GM18861 (cell line): ENCODE results near the gene VTI1A.

Experiments used
- ATAC-seq: cut with Tn5 transposase; IDR thresholded peaks from one replicate; pipeline ENCODE4 v1.9.1; 2021; ENCODE audit not compliant: unreplicated experiment

The VTI1A gene

DNA sequence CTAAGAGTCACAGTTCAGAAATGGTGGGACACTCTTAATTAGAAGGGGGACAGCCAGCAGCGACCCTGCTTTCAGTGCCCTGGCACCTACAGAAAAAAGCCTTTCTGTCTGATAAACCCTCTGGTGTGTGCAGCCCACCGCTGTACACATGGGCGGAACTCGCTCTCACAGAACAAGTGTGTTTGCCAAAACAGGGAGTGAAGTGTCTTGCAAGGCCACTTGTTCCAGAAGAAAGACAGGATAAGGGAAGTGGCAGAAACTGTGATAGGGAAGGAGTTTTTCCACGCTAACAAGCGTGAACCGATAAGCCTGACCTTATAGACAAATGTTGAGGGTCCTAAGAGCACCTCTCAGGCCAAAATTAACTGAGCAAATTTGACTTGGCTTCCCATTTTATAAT is 299.3 kb downstream of the VTI1A start:
- ATAC-seq = no peak

GRCh38 chr10:112750427-112751167 is 303.6 kb downstream of the VTI1A start:
- ATAC-seq = no peak

GRCh38 chr10:112751651-112752050 is 304.6 kb downstream of the VTI1A start:
- no peak for ATAC-seq

DNA sequence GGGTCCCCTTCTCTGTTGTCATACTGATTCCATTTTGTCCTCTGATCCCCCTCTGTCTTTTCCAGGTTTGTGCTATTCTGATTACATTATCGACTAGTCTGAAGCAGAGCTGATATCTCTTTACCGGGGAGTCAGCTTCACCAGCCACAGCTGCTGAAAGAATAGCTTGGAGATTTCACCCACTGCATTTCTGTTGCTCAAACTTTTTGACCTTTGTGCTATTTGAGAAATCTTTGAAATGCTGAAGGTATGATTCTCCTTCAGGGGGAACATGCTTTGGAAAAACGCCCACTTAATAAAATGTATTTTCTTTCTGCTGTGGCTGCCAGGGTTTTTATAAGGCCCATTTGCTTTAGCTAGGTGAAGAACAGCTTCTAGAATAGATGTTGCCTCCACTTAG is 305.3 kb downstream of the VTI1A start:
- ATAC-seq = no peak

DNA sequence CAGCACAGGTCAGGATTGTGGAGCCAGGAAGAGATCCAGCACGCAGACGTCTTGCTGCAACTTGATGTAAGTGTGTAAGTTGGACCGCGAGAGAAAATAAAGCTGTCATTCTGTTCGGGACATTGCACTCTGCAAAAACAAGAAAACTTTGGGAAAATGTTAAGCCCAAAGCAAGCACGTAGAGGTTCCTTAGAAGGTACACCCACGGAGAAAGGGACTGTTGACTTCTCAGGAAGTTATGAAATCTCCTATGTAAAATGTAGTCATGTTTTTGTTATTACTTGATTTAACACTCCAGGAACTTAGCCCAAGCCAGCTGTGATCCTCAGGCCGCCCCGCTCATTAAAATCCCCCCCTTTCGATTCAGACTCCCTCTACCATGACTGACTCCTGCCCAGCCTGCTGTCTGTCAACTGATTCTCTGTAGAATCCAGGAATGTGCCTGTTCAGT is 307.0 kb downstream of the VTI1A start:
- ATAC-seq = no peak

DNA sequence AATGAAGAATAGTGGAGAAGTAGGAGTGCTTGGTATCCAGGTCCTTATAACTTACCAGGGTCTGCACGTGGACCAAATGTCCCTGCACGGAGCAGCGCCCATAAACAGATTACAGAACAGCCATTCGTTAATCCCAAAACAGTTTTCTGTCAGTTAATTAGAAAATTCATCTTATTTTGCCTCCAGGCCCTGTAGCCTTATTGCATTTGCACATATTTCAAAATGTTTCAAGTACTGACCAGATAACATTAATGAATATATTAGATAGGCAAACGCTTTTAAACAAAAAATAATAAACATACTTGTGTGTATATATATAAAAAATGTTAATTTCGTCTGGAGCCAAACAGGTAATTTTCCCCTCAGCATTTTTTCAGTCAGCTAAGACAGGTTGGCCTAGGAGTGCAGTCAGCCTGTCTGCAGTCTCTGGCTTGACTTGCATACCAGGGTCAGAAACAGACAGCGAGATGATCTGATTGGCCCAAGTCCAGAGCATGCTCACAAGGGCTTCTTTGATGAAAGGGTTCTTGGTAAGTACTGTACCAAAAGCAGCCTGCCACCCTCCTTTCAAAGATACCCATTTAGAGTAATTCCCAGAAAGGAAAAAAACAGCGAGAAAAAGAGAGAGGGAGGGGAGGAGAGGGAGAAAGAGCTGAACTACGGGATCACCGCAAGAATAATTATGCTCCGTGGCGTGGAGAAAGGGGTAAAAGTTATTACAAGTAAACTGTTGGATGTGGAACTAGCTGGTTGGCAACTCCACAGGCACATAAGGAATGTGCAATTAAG is 308.6 kb downstream of the VTI1A start:
- no peak for ATAC-seq

DNA sequence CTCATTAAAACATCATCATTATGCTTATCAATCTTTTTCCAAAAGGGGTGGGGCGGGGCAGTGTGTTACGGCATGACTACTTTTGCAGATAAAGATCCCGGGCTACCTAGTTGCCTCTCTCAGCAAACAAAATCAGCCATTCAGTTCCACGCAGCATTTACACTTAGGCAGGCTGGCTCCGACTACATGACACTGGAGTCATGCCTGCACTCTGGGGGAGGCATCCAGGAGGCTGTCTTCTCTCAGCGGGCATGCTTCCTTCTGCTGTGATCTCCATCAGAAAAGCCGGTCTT is 309.2 kb downstream of the VTI1A start:
- ATAC-seq = no peak

- no peak for ATAC-seq
These were observed 311.9 kb downstream of the VTI1A start for GRCh38 chr10:112758961-112759360.

DNA sequence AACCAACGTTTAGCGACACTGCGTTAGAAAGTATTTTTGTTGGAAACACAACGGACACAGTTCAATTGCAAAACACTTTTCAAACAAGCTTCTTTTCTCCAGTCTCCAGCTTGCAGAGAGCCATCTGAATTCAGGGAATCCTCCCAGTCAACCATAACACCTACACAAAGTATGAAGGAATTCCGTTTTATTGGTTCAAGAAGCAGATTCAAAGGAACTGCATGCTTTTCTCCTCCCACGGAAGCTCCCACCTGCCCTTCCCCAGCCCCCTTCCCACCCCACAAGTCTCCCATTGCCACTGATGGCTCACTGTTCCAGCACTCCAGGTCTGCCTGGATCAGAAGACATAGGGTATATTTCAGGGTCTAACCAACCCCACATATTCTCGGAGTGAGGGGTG is 312.5 kb downstream of the VTI1A start:
- ATAC-seq = no peak

DNA sequence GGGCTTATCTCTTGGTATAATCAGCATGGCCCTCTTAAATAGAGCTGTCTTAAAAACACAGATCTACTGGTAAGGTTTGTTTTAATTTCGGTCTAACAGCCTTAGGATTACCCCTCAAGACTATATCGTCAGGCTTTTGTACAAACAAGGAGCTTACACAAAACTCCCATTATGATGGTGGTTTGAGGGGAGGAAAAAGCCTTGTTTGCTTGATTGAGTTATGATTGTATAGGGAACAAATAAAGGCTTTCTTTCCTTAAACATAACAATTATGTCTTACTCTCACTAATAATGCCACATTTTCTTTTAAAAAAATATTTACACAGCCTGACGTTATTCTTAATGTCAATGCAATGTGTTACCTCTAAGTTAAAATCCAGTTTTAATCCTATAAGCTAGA is 314.2 kb downstream of the VTI1A start:
- no peak for ATAC-seq

DNA sequence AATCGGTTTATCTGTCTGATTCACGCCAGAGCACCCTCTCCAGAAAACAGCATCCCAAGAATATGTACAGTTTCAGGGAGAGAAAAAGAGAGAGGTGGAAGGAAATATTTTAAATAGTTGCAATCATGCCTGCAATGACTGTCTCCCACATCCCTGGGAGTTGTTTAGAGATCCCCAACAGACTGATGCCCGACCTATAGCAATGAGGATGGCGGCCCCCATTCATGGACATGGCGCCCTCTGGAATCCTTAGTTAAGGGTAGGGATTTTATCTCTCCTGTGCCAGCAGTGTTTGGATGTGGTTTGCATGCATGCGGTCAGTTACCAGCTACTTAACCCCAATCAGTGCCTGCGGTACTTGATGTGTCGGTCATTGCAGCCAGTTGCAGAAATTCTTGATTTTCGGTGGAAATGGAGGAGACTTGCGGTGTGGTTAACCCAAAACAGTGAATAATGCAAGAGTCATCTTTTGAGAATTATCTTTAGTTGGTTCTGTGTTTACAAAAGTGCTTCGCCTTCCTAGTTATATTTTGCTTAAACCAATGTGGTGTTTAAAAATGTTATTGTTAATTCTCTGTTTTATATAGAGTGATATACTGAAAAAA is 317.0 kb downstream of the VTI1A start:
- no peak for ATAC-seq

- ATAC-seq = no peak
These were observed 318.8 kb downstream of the VTI1A start for GRCh38 chr10:112765717-112766235.

DNA sequence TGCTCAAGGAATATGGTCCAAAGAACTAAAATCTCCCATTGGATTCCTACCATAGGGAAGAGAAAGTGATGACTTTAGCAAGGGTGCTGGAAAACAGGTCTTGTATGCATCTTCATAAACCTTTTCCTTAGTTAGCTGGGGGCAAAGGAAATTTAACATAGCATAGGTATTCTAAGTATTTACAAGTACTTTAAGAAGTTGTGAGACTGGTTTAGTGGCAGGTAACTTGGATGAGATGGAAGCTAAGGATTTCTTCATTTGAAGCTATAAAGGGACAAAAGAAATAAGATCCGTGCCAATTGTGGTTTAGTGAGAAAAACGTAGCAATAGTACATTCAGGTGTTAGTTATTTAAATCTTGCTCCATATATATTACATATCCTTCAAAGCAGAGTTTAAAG is 319.6 kb downstream of the VTI1A start:
- no peak for ATAC-seq

GRCh38 chr10:112767156-112767555 is 320.1 kb downstream of the VTI1A start:
- ATAC-seq = no peak

DNA sequence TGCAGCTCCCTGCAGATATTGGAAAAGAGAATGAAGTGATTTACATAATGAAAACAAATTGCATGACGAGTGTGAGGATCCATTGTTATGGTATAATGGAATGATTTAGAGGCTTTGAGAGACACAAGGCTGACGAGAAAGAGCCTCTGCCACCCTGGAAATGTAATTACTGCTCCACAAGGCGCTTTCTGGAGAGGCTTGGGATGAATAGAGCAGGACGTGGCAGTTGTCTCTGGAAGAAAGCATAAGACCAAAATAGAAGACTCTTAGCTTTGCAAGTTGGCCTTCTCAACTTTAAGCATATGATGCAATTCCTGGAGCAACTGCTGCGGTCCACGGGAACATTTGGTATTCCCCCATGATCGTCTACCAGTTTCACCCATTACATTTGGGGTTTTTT is 321.1 kb downstream of the VTI1A start:
- ATAC-seq = no peak

DNA sequence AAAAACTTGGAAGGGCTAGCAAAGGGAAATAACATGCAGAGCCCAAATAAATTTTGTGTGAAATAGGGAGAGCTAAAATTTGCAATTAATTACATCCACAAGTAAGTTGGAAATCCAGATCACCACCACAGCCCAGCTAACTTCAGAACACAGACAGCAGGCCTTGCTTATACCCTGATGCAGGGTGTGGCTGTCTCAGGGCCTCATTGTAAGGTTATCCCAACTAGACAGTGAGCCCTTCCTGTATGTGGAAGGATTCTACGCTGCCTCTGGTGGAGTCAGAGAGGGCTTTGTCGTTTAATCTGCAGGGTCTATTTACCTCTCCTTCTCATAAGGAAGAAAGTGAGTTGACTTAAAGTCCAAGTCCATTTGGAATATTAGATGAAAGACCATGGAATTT is 322.1 kb downstream of the VTI1A start:
- no peak for ATAC-seq

GRCh38 chr10:112769611-112770370 is 322.8 kb downstream of the VTI1A start:
- no peak for ATAC-seq

DNA sequence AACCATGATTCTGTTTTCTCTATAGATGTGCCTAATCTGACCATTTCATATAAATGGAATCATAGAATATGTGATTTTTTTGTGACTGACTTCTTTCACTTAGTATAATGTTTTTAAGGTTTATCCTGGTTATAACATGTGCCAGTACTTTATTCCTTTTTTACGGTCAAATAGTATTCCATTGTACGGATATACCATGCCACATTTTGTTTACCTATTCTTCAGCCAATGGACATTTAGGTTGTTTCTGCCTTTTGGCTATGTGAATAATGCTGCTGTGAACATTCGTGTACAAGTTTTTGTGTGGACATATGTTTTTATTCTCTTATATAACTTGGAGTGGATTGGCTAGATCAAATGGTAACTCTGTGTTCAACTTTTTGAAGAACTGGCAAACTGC is 324.7 kb downstream of the VTI1A start:
- no peak for ATAC-seq

DNA sequence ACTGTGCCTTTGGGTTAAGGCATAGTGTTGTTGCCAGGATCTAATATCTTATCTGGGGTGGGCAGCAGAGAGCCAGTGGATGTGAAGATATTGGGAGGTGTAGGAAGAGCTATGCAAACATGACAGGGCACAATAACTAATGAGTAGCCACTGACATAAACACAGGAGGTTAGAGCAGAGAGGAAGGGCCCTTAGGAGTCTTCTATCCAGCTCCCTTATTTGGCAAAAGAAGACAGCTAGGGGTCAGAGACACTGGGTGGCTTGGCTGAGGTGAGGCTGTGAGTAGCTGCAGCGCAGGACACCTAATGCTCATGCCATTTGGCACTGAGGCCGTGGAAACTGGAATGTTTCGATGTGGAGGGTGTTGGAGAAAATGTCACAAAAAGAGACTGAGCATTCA is 326.8 kb downstream of the VTI1A start:
- no peak for ATAC-seq

DNA sequence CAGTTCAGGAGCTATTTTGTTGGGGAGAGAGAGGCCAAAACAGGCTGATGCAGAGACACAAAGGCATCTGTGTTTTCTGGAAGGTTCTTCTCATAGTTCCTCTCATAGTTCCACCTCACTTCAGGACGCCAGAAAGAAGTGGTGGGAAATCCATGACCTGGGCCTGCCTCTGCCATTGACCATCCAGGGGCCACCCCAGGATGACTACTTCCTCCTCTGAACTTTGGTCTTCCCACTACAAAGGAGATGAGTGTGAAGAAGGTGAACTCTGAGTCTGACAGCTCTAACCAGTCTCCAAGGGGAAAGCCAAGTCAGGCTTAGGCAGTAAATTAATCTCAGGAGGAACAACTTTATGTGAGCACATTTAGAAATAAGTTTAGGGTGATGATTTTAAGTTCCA is 327.2 kb downstream of the VTI1A start:
- ATAC-seq = no peak

DNA sequence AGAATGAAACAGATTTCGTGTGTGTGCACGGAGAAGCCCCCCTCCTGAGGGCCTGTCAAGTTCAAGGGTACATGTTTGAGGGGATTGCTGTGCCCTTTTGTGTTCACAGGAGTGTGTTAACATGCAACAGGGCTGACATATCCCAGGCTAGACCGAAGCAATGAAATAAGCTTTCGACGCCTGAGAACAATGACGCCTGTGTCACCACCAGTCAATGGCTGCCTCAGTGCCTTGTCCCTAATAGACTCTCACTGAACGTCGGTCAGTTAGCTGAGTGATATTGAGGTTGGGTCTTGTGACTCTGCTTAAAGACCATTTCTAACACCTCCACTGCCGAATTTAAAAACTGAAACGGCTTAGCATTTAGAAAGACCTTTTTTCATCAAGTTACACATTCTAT is 327.8 kb downstream of the VTI1A start:
- ATAC-seq = no peak
